HAP-1 (cell line): Measurements from ENCODE around the gene CPNE6.

Experiments
- DNase-seq, 2 experiments: peaks; one replicate each; pipeline ENCODE4 v3.0.0-alpha.2; 2016 to 2020; ENCODE audit warnings: low spot score in 2 of 2
- H3K27me3 ChIP-seq: fragments of 250-450 bp; sonication (Bioruptor Pico); 2 replicates; pipeline ENCODE4 v1.5.1; 2020; ENCODE audit warnings: low read depth, mild to moderate bottlenecking, moderate library complexity
- H3K36me3 ChIP-seq: fragments of 250-450 bp; sonication (Bioruptor Pico); replicated peaks from 2 replicates; pipeline ENCODE4 v1.5.1; 2020; ENCODE audit warnings: mild to moderate bottlenecking
- H3K4me1 ChIP-seq: fragments of 250-450 bp; sonication (Bioruptor Pico); 2 replicates; pipeline ENCODE4 v1.5.1; 2020; ENCODE audit warnings: mild to moderate bottlenecking
- H3K4me3 ChIP-seq: fragments of 250-450 bp; sonication (Bioruptor Pico); 2 replicates; pipeline ENCODE4 v1.5.1; 2020; ENCODE audit warnings: mild to moderate bottlenecking, moderate library complexity
- H3K9me3 ChIP-seq: fragments of 250-450 bp; sonication (Bioruptor Pico); 2 replicates; pipeline ENCODE4 v1.5.1; 2020; ENCODE audit warnings: mild to moderate bottlenecking, moderate library complexity
- in situ Hi-C: fragments of 300-500 bp; cut with MboI; formaldehyde crosslinking; loops from 3 replicates; pipeline ENCODE4 v1.14.3; 2020; ENCODE audit warnings: low sequenced_read_pairs, inconsistent platforms, mixed read lengths

The CPNE6 gene

DNA sequence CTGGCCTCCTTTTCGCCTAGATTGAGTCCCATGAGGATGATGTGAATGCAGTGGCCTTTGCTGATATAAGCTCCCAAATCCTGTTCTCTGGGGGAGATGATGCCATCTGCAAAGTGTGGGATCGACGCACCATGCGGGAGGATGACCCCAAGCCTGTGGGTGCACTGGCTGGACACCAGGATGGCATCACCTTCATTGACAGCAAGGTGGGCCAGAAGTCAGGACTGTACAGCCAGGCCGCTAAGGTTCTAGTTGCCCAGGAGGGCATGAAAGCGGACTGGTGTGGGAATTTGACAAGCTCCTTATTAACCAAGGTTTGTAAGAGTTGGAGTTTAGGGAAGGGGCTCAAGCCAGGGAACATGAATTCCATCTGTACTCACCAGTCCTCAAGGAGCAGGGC, 48.3 kb downstream of the CPNE6 start:
- peaks cover 10% of the 10 kb centered on the region for H3K4me1 ChIP-seq
- peaks cover 52% of the 10 kb centered on the region for H3K36me3 ChIP-seq
- H3K9me3 ChIP-seq = no peaks in the 10 kb centered on the region
- H3K27me3 ChIP-seq = no peaks in the 10 kb centered on the region
- in situ Hi-C loops = no loop called here
- H3K4me3 ChIP-seq = no peak overlapping the region
- no peak for DNase-seq

GRCh38 chr14:24121210-24121609, 49.8 kb downstream of the CPNE6 start:
- H3K4me1 ChIP-seq = peaks cover 2% of the 10 kb centered on the region
- H3K36me3 ChIP-seq = peaks cover 52% of the 10 kb centered on the region
- in situ Hi-C loops = no loop called here
- no peak for DNase-seq
- no peaks in the 10 kb centered on the region for H3K27me3 ChIP-seq
- no peak overlapping the region for H3K4me3 ChIP-seq
- H3K9me3 ChIP-seq = no peaks in the 10 kb centered on the region

DNA sequence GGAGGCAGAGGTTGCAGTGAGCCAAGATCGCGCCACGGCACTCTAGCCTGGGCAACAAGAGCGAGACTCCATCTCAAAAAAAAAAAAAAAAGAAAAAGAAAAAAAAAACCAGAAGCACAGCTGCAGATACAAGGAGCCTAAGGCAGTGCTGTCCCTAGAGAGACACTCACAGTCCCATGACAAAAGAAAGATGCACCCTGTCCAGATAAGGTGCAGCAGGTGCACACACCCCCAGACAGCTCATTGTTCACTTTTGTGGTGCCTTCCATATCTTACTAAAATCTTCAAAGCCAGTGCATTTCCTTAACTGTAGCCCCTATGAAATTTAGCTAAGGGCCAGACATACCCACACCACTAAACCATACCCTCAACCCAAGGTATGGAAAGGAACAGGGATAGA, 51.1 kb downstream of the CPNE6 start:
- Histone ChIP-seq H3K36me3 (peaks cover 47% of the 10 kb centered on the region), H3K4me3 (no peak overlapping the region), H3K9me3 (no peaks in the 10 kb centered on the region), H3K27me3 (no peaks in the 10 kb centered on the region), H3K4me1 (no peaks in the 10 kb centered on the region)
- in situ Hi-C loops = no loop called here
- no peak for DNase-seq

- Histone ChIP-seq H3K4me1 (no peaks in the 10 kb centered on the region), H3K27me3 (no peaks in the 10 kb centered on the region), H3K4me3 (no peak overlapping the region), H3K9me3 (no peaks in the 10 kb centered on the region), H3K36me3 (peaks cover 45% of the 10 kb centered on the region)
- in situ Hi-C loops = no loop called here
- no peak for DNase-seq
These were observed 51.5 kb downstream of the CPNE6 start for GRCh38 chr14:24122898-24123297.

- no peaks in the 10 kb centered on the region for H3K9me3 ChIP-seq
- H3K27me3 ChIP-seq = no peaks in the 10 kb centered on the region
- in situ Hi-C loops = no loop called here
- no peaks in the 10 kb centered on the region for H3K4me1 ChIP-seq
- no peak overlapping the region for H3K4me3 ChIP-seq
- peaks cover 37% of the 10 kb centered on the region for H3K36me3 ChIP-seq
- no peak for DNase-seq
These were observed 52.4 kb downstream of the CPNE6 start for GRCh38 chr14:24123424-24124417.

DNA sequence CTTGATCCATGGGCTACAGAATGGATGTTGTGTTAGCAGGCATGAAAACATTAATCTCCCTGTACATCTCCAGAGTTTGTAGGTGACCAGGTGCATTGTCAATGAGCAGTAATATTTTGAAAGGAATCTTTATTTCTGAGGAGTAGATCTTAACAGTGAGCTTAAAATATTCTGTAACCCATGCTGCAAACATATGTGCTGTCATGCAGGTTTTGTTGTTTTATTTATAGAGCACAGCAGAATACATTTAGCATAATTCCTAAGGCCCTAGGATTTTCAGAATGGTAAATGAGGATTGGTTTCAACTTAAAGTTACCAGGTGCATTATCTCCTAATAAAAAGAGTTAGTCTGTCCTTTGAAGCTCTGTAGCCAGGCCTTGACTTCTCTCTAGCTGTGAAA, 55.6 kb downstream of the CPNE6 start:
- no peak for DNase-seq
- no peaks in the 10 kb centered on the region for H3K27me3 ChIP-seq
- no peak overlapping the region for H3K4me3 ChIP-seq
- H3K9me3 ChIP-seq = no peaks in the 10 kb centered on the region
- in situ Hi-C loops = no loop called here
- H3K4me1 ChIP-seq = no peaks in the 10 kb centered on the region
- peaks cover 8% of the 10 kb centered on the region for H3K36me3 ChIP-seq

- no peak for DNase-seq
- H3K27me3 ChIP-seq = no peaks in the 10 kb centered on the region
- H3K9me3 ChIP-seq = no peaks in the 10 kb centered on the region
- H3K36me3 ChIP-seq = peaks cover 6% of the 10 kb centered on the region
- in situ Hi-C loops = no loop called here
- H3K4me3 ChIP-seq = no peak overlapping the region
- H3K4me1 ChIP-seq = no peaks in the 10 kb centered on the region
These were observed 56.3 kb downstream of the CPNE6 start for GRCh38 chr14:24127673-24128072.
